Stomach smooth muscle (tissue), 2 donors: ENCODE data around the gene WNK2.

ENCODE experiments used
- H3K27ac ChIP-seq: one replicate; pipeline ENCODE4 v1.7.0; 2013; ENCODE audit warnings: mild to moderate bottlenecking, low read length, inconsistent platforms
- H3K27me3 ChIP-seq, 2 donors: one replicate each; pipeline ENCODE4 v1.7.0; 2013; ENCODE audit warnings: low read length in 2 of 2; ENCODE audit not compliant: insufficient read depth in 2 of 2, control insufficient read depth in 1 of 2
- H3K36me3 ChIP-seq, 2 donors: one replicate each; pipeline ENCODE4 v1.7.0; 2013; ENCODE audit warnings: low read length in 2 of 2; ENCODE audit not compliant: control insufficient read depth in 2 of 2, insufficient read depth in 2 of 2
- H3K4me1 ChIP-seq: one replicate; pipeline ENCODE4 v1.7.0; 2013; ENCODE audit warnings: low read length; ENCODE audit not compliant: control insufficient read depth, insufficient read depth
- H3K4me3 ChIP-seq, 2 donors: one replicate each; pipeline ENCODE4 v1.7.0; 2013; ENCODE audit warnings: low read length in 2 of 2
- H3K9ac ChIP-seq, 2 donors: one replicate each; pipeline ENCODE4 v1.7.0; 2013; ENCODE audit warnings: low read length in 2 of 2, mild to moderate bottlenecking in 1 of 2
- H3K9me3 ChIP-seq, 2 donors: one replicate each; pipeline ENCODE4 v1.7.0; 2013; ENCODE audit warnings: low read length in 2 of 2; ENCODE audit not compliant: control insufficient read depth in 2 of 2
- donor health status: healthy.
- donor health status: Pancreatic carcinoma.

Gene WNK2

GRCh38 chr9:93164085-93164484 is 19.9 kb upstream of the WNK2 start:
- H3K36me3 ChIP-seq, result no peaks in the 10 kb centered on the region
- no peak overlapping the region for H3K4me3 ChIP-seq
- H3K9ac ChIP-seq, result no peak overlapping the region
- H3K27me3 ChIP-seq, result peaks cover 0 to 2% of the 10 kb centered on the region in 2 donors
- H3K27ac ChIP-seq, result no peak overlapping the region
- peaks cover 17% of the 10 kb centered on the region for H3K4me1 ChIP-seq
- no peaks in the 10 kb centered on the region for H3K9me3 ChIP-seq

- peaks cover 7% of the 10 kb centered on the region for H3K4me1 ChIP-seq
- no peaks in the 10 kb centered on the region for H3K9me3 ChIP-seq
- H3K36me3 ChIP-seq, result no peaks in the 10 kb centered on the region
- H3K9ac ChIP-seq, result no peak overlapping the region
- H3K4me3 ChIP-seq, result no peak overlapping the region
- no peak overlapping the region for H3K27ac ChIP-seq
- H3K27me3 ChIP-seq, result no peaks in the 10 kb centered on the region
Observed at GRCh38 chr9:93166699-93167098, 17.2 kb upstream of the WNK2 start.

GRCh38 chr9:93167185-93167584 is 16.8 kb upstream of the WNK2 start:
- peaks cover 6% of the 10 kb centered on the region for H3K4me1 ChIP-seq
- H3K27ac ChIP-seq, result no peak overlapping the region
- H3K4me3 ChIP-seq, result no peak overlapping the region
- H3K36me3 ChIP-seq, result no peaks in the 10 kb centered on the region
- H3K9ac ChIP-seq, result no peak overlapping the region
- H3K9me3 ChIP-seq, result no peaks in the 10 kb centered on the region
- no peaks in the 10 kb centered on the region for H3K27me3 ChIP-seq

GRCh38 chr9:93167838-93168237 is 16.1 kb upstream of the WNK2 start:
- H3K4me3 ChIP-seq, result no peak overlapping the region
- no peaks in the 10 kb centered on the region for H3K27me3 ChIP-seq
- H3K9ac ChIP-seq, result no peak overlapping the region
- H3K27ac ChIP-seq, result no peak overlapping the region
- no peaks in the 10 kb centered on the region for H3K4me1 ChIP-seq
- H3K9me3 ChIP-seq, result no peaks in the 10 kb centered on the region
- H3K36me3 ChIP-seq, result no peaks in the 10 kb centered on the region

- no peak overlapping the region for H3K4me3 ChIP-seq
- H3K9ac ChIP-seq, result no peak overlapping the region
- H3K36me3 ChIP-seq, result no peaks in the 10 kb centered on the region
- no peak overlapping the region for H3K27ac ChIP-seq
- H3K4me1 ChIP-seq, result no peaks in the 10 kb centered on the region
- H3K9me3 ChIP-seq, result no peaks in the 10 kb centered on the region
- no peaks in the 10 kb centered on the region for H3K27me3 ChIP-seq
Observed at GRCh38 chr9:93168581-93168980, 15.4 kb upstream of the WNK2 start.

- Histone ChIP-seq H3K9me3 (no peaks in the 10 kb centered on the region), H3K9ac (no peak overlapping the region), H3K36me3 (no peaks in the 10 kb centered on the region), H3K27ac (no peak overlapping the region), H3K27me3 (no peaks in the 10 kb centered on the region), H3K4me1 (no peaks in the 10 kb centered on the region), H3K4me3 (no peak overlapping the region)
Observed at GRCh38 chr9:93169444-93169843, 14.5 kb upstream of the WNK2 start.

GRCh38 chr9:93170571-93170970 is 13.4 kb upstream of the WNK2 start:
- Histone ChIP-seq H3K9me3 (no peaks in the 10 kb centered on the region), H3K4me3 (no peak overlapping the region), H3K9ac (no peak overlapping the region), H3K27me3 (no peaks in the 10 kb centered on the region), H3K4me1 (no peaks in the 10 kb centered on the region), H3K36me3 (no peaks in the 10 kb centered on the region), H3K27ac (no peak overlapping the region)

- Histone ChIP-seq H3K9me3 (no peaks in the 10 kb centered on the region), H3K9ac (no peak overlapping the region), H3K36me3 (no peaks in the 10 kb centered on the region), H3K4me3 (no peak overlapping the region), H3K27me3 (no peaks in the 10 kb centered on the region), H3K4me1 (no peaks in the 10 kb centered on the region), H3K27ac (no peak overlapping the region)
Observed at GRCh38 chr9:93171261-93171990, 12.5 kb upstream of the WNK2 start.

GRCh38 chr9:93172666-93173364 is 11.1 kb upstream of the WNK2 start:
- Histone ChIP-seq H3K9me3 (no peaks in the 10 kb centered on the region), H3K9ac (no peak overlapping the region), H3K27me3 (no peaks in the 10 kb centered on the region), H3K4me1 (no peaks in the 10 kb centered on the region), H3K4me3 (no peak overlapping the region), H3K36me3 (no peaks in the 10 kb centered on the region), H3K27ac (no peak overlapping the region)

GRCh38 chr9:93173365-93174051 is 10.4 kb upstream of the WNK2 start:
- Histone ChIP-seq H3K9ac (no peak overlapping the region), H3K27ac (no peak overlapping the region), H3K4me1 (no peaks in the 10 kb centered on the region), H3K4me3 (no peak overlapping the region), H3K9me3 (no peaks in the 10 kb centered on the region), H3K27me3 (no peaks in the 10 kb centered on the region), H3K36me3 (no peaks in the 10 kb centered on the region)

GRCh38 chr9:93174976-93175375 is 9.0 kb upstream of the WNK2 start:
- H3K4me1 ChIP-seq, result no peaks in the 10 kb centered on the region
- no peaks in the 10 kb centered on the region for H3K27me3 ChIP-seq
- H3K9ac ChIP-seq, result no peak overlapping the region
- H3K4me3 ChIP-seq, result no peak overlapping the region
- H3K27ac ChIP-seq, result no peak overlapping the region
- no peaks in the 10 kb centered on the region for H3K9me3 ChIP-seq
- H3K36me3 ChIP-seq, result no peaks in the 10 kb centered on the region
